Stimulated activated CD8-positive, alpha-beta memory T cell treated with anti-CD3 and anti-CD28 coated beads, Interleukin-7, amount 100 ng/mL, for 48 hours (primary cell): ENCODE measurements around the gene THOP1.

Source experiments
- DNase-seq, 2 donors: peaks; one replicate each; pipeline ENCODE4 v3.0.0-alpha.2; 2020; ENCODE audit warnings: low read depth in 1 of 2; ENCODE audit errors: extremely low read depth in 1 of 2

The THOP1 gene

DNA sequence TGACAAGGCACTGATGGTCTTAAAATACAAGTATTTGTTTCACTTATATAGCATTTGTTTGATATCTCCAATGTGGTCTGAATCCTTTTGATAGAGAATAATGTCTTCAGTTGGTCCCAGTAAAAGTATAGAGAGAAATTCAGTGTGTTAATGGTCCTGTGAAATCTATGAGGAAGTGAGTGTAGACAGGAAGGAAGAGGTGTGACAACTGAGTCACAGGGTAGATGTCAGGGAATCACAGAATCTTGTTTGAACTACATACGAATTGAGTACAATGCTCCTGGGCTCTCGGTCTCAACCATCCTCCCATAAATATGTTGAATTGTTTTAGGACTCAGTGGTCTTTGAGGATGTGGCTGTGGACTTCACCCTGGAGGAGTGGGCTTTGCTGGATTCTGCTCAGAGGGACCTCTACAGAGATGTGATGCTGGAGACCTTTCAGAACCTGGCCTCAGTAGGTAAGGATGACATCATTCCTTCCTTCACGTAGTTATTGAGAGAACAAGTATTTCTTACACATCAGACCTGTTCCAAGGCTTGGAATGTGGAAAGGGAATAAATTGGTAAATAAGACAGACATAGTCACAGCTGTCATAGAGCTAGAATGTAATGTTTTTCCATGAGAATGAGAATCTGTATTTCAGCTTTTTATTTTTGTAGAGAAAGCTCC is 65.1 kb downstream of the THOP1 start:
- DNase-seq = no peak

DNA sequence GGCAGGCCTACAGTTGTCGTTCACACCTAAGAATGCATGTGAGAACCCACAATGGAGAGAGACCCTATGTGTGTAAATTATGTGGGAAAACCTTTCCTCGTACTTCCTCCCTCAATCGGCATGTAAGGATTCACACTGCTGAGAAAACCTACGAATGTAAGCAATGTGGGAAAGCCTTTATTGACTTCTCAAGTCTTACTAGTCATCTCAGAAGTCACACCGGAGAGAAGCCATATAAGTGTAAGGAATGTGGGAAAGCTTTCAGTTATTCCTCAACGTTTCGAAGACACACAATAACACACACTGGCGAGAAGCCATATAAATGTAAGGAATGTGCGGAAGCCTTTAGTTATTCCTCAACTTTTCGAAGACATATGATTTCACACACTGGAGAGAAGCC is 67.3 kb downstream of the THOP1 start:
- no peak for DNase-seq

DNA sequence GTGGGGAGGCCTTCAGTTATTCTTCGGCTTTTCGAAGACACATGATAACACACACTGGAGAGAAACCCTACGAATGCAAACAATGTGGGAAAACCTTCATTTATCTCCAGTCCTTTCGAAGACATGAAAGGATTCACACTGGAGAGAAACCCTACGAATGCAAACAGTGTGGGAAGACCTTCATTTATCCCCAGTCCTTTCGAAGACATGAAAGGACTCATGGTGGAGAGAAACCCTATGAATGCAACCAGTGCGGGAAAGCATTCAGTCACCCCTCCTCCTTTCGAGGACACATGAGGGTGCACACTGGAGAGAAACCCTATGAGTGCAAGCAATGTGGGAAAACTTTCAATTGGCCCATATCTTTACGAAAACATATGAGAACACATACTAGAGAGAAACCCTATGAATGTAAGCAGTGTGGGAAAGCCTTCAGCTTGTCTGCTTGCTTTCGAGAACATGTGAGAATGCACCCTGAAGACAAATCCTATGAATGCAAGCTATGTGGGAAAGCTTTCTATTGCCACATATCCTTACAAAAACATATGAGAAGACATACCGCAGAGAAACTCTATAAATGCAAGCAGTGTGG is 67.8 kb downstream of the THOP1 start:
- no peak for DNase-seq

DNA sequence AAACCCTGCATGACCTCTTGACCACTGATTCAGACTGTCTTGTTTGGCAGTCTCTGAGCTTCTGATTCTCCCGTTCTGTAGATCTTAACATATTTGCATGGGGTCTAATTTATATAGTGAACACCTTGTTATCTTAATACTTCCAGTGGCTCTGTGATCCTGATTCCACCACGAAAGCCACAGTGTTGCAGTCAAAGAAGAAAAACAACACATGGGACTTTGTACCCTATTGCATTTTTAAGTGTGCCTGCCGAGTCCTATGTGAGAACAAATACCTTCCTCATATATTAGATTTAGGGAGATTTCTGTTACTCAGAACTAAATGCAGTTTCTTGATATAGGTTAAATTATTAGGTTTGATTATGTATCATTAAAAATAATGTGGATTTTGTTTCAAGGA is 69.5 kb downstream of the THOP1 start:
- no peak for DNase-seq

DNA sequence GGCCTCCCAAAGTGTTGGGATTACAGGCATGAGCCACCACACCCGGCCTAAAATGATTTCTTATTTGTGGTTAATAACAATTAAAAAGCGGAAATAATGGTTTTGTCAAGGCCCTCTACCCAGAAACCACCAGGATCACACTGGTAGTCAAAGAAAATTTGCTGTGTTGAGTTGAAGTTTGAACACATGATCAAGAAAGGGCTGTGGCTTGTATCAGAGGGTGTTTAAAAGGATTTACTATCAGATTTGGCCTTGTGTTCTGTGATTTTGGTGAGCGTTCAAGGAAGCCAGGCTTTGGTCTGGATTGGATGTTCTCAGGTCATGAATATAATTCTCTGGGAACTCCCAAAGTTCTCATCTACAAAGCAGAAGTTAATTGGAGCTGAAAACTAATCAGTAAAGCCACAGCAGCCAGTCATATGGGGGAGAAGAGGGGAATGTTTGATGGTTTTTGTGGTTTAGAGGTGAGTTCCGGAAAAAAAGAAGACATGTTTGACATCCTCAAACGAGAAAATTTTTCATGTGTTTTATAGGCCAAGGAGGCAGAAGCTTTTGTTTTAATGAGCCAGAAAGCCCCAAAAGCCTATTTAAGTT is 71.3 kb downstream of the THOP1 start:
- DNase-seq = no peak

DNA sequence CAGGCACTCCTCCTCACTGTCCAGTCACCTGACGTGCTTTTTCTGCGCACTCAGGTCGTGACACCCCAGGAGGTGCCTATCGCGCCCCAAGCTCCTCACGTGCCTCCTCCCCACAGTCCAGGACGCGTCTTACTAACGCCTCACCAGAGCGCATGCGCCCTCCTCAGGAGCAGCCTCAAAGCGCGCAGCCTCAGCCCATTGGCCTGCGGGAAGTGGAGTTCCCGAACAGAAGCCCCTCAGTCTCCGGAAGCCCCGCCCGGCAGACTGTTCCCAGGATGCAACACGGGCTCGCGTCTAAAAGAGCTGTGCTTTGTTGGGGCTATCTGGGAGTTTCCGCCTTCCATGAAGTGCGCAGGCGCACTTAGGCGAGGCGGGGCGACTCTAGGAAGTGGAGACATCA is 73.6 kb downstream of the THOP1 start:
- no peak for DNase-seq

DNA sequence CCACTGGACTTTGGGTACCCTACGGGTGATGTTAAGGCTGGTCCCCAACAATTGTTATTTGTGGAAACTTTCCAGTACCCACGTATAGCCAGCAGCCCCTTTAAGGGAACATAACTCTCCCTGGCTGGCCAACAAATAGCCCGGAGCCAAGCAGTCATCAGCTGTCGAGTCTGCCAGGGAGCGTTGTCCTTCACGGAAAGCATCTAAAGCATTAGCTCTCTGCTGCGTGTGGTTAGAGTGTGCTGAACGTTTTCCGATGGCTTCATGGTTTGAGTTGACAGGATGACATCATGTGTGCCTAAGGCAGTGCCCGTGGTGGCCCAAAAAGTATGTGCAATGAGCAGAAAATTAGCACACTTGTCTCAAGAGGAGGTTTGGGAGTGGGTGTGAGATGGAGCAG is 78.5 kb downstream of the THOP1 start:
- DNase-seq = no peak
